Prostate gland (tissue), 2 donors: ENCODE data around the gene TSPO. TPM values are rescaled to one million over a fixed set of nuclear protein-coding genes. Genes with fewer than 3 reads are reported as not detected.
A peak's percentile ranks its signal among the peaks of the same experiment; 100 is the strongest.

Experiments
- DNase-seq: peaks from one replicate; pipeline ENCODE4 v3.0.0-alpha.2; 2019; ENCODE audit warnings: low spot score
- H3K27ac ChIP-seq, 2 donors: fragments of 200-600 bp; sonication (generic); 2 replicates each; pipeline ENCODE4 v1.5.1; 2017 to 2019
- H3K27me3 ChIP-seq: fragments of 200-600 bp; sonication (generic); replicated peaks from 2 replicates; pipeline ENCODE4 v1.5.1; 2019; ENCODE audit not compliant: insufficient read depth
- H3K36me3 ChIP-seq, 2 donors: fragments of 200-600 bp; sonication (generic); 1 replicate in 1 of 2; 2 replicates in 1 of 2; pipeline versions ENCODE4 v1.5.1 to v1.8.1; 2017 to 2019
- H3K4me1 ChIP-seq: fragments of 200-600 bp; sonication (generic); replicated peaks from 2 replicates; pipeline ENCODE4 v1.5.1; 2019
- H3K4me3 ChIP-seq, 2 donors: fragments of 200-600 bp; sonication (generic); 2 replicates each; pipeline ENCODE4 v1.5.1; 2017 to 2019
- H3K9me3 ChIP-seq: fragments of 200-600 bp; sonication (generic); 2 replicates; pipeline ENCODE4 v1.5.1; 2017
- POLR2A ChIP-seq: fragments of 450-650 bp; IDR thresholded peaks from one replicate; pipeline ENCODE4 v1.6.1; 2016; ENCODE audit warnings: antibody characterized with exemption, mild to moderate bottlenecking
- POLR2AphosphoS5 ChIP-seq: sonication (generic); formaldehyde crosslinking; IDR thresholded peaks from one replicate; pipeline ENCODE4 v1.6.1; 2017; ENCODE audit warnings: antibody characterized with exemption
- WGBS: methylation state at CpG from one replicate; pipeline ENCODE4 v1.1.5; 2018; 5-methylcytosine and 5-hydroxymethylcytosine counted together
- intact Hi-C: fragments of 100-400 bp; cut with DNase I; formaldehyde crosslinking; loops from one replicate; pipeline ENCODE4 v1.14.2; 2022
- total RNA-seq, 2 donors: library from RNA; depleted of rRNA; stranded (reverse); fragments of >200 nt; gene quantifications; one replicate each; pipeline ENCODE4 v1.1.0, GENCODE V29; 2016
- TF ChIP-seq, protein P1 (sequence below), 4 experiments: fragments of 200-600 bp in 2 of 4; fragments of 450-650 bp in 2 of 4; sonication (generic) in 2 of 4; IDR thresholded peaks; 1 replicate in 3 of 4; 2 replicates in 1 of 4; pipeline ENCODE4 v1.5.1; 2016 to 2019; ENCODE audit warnings: antibody characterized with exemption in 4 of 4, mild to moderate bottlenecking in 2 of 4, moderate library complexity in 2 of 4

TSPO gene
- total RNA-seq, 2 donors from 2014 or later: 238 to 575 TPM

- peak; percentile 84 for TF ChIP-seq POLR2AphosphoS5
- peak; percentile 9 for TF ChIP-seq POLR2A
- TF ChIP-seq, protein P1, sequence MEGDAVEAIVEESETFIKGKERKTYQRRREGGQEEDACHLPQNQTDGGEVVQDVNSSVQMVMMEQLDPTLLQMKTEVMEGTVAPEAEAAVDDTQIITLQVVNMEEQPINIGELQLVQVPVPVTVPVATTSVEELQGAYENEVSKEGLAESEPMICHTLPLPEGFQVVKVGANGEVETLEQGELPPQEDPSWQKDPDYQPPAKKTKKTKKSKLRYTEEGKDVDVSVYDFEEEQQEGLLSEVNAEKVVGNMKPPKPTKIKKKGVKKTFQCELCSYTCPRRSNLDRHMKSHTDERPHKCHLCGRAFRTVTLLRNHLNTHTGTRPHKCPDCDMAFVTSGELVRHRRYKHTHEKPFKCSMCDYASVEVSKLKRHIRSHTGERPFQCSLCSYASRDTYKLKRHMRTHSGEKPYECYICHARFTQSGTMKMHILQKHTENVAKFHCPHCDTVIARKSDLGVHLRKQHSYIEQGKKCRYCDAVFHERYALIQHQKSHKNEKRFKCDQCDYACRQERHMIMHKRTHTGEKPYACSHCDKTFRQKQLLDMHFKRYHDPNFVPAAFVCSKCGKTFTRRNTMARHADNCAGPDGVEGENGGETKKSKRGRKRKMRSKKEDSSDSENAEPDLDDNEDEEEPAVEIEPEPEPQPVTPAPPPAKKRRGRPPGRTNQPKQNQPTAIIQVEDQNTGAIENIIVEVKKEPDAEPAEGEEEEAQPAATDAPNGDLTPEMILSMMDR (IDR thresholded peaks at IDR 0.05): no peak
- Histone ChIP-seq H3K4me1 (peaks cover 17% of the 10 kb centered on the region), H3K4me3 (peak overlapping the region in 1 of 2 donors; percentile 19), H3K27me3 (no peaks in the 10 kb centered on the region), H3K9me3 (no peaks in the 10 kb centered on the region), H3K27ac (peak overlapping the region; percentile 78 to 89), H3K36me3 (no peaks in the 10 kb centered on the region)
- peak; percentile 95 for DNase-seq
- WGBS: 19% methylated on average over 5 of the region's 5 CpGs
- intact Hi-C loops: no loop called here
These were observed 36.4 kb upstream of the TSPO start for GRCh38 chr22:43114958-43115357.

DNA sequence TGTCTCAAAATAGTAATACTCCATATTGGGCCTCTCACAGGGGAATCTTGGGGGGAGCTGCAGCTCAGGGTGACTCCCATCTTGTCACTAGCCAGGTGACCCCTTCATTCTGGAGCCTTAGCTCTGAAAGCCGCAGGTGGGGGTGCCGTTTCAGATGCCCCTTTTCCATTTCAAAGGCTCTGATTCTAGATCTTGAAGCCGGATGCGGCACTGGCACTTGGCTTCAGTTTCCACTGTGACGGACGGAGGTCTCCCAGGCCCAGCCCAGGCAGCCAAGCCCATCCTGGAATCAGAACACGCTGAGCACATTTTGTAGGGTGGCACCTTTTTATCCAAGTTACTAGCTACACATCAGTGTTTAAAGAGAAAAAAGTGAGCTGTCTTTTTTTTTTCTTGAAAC is 34.4 kb upstream of the TSPO start:
- Histone ChIP-seq H3K4me1 (peaks cover 17% of the 10 kb centered on the region), H3K27ac (peak overlapping the region in 1 of 2 donors; percentile 89), H3K9me3 (no peaks in the 10 kb centered on the region), H3K4me3 (no peak overlapping the region), H3K27me3 (no peaks in the 10 kb centered on the region), H3K36me3 (no peaks in the 10 kb centered on the region)
- TF ChIP-seq, protein P1 (IDR thresholded peaks at IDR 0.05): no peak
- no peak for TF ChIP-seq POLR2AphosphoS5
- TF ChIP-seq POLR2A: no peak
- intact Hi-C loops: no loop called here
- DNase-seq: no peak
- WGBS: 87% methylated on average over 7 of the region's 7 CpGs

DNA sequence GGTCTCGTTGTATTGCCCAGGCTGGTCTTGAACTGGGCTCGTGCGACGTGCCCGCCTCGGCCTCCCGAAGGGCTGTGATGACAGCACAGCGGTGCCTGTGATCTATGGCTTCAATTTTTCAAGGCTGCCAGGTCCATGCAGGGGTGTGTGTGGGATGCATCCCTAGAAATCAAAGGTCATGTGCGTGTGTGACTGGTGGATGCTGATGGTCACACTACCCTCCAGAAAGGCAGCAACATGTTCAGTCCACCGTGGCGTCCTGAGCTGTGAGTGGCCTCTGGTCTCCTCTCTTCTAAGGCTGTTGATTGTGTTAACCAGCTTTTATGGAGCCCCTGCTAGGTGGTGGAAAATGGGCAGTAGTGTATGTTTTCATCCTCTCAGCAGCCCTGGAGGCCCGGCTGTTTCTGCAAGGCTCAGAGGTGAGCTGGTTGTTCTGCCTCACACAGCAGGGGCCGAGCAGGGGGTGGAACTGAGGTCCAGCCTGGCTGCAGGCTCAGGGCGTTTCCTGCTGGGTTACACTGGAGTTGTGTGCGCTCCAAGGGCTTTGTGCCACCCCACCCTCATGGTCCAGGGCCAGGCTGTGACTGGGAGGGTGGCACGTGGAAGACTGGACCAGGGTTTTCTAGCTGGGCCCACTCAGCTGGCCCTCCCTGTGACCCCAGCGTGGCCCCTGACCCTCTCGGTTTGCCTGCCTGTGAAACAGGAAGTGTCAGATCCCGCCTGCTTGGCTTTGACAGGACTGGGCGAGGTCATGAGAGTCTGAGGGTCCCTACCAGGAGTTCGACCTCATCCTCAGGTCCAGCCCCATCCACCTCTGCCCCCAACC is 33.1 kb upstream of the TSPO start:
- TF ChIP-seq POLR2A (no peak), POLR2AphosphoS5 (no peak)
- TF ChIP-seq, protein P1 (IDR thresholded peaks at IDR 0.05): no peak
- H3K27ac ChIP-seq: peak overlapping the region in 1 of 2 donors; percentile 33
- WGBS: 82% methylated on average over 21 of the region's 21 CpGs
- no peak for DNase-seq
- intact Hi-C loops: no loop called here
- peaks cover 17% of the 10 kb centered on the region for H3K4me1 ChIP-seq
- H3K36me3 ChIP-seq: no peaks in the 10 kb centered on the region
- H3K9me3 ChIP-seq: no peaks in the 10 kb centered on the region
- H3K27me3 ChIP-seq: no peaks in the 10 kb centered on the region
- no peak overlapping the region for H3K4me3 ChIP-seq

GRCh38 chr22:43118953-43119458 is 32.4 kb upstream of the TSPO start:
- Histone ChIP-seq H3K27me3 (no peaks in the 10 kb centered on the region), H3K36me3 (no peaks in the 10 kb centered on the region), H3K9me3 (no peaks in the 10 kb centered on the region), H3K27ac (peak overlapping the region in 1 of 2 donors; percentile 33), H3K4me1 (peaks cover 17% of the 10 kb centered on the region), H3K4me3 (no peak overlapping the region)
- DNase-seq: no peak
- TF ChIP-seq POLR2A (no peak), POLR2AphosphoS5 (no peak)
- TF ChIP-seq, protein P1 (IDR thresholded peaks at IDR 0.05): no peak
- intact Hi-C loops: no loop called here
- 73% methylated on average over 7 of the region's 7 CpGs for whole genome bisulfite sequencing
